HG03039 (cell line): ENCODE results near the gene DUOX1.

Experiments
- ATAC-seq: cut with Tn5 transposase; IDR thresholded peaks from one replicate; pipeline ENCODE4 v1.9.1; 2021; ENCODE audit warnings: mild to moderate bottlenecking, moderate library complexity; ENCODE audit not compliant: unreplicated experiment

Gene DUOX1

GRCh38 chr15:45105586-45105985 is 24.2 kb upstream of the DUOX1 start:
- ATAC-seq, result no peak

- no peak for ATAC-seq
These were observed 23.6 kb upstream of the DUOX1 start for GRCh38 chr15:45106002-45106790.

GRCh38 chr15:45107941-45108630 is 21.7 kb upstream of the DUOX1 start:
- no peak for ATAC-seq

GRCh38 chr15:45110256-45110820 is 19.5 kb upstream of the DUOX1 start:
- ATAC-seq, result no peak

- no peak for ATAC-seq
These were observed 18.2 kb upstream of the DUOX1 start for GRCh38 chr15:45111390-45112142.

- ATAC-seq, result no peak
These were observed 17.6 kb upstream of the DUOX1 start for GRCh38 chr15:45112143-45112590.

GRCh38 chr15:45112591-45113379 is 17.0 kb upstream of the DUOX1 start:
- ATAC-seq, result no peak

- no peak for ATAC-seq
These were observed 16.3 kb upstream of the DUOX1 start for GRCh38 chr15:45113380-45113990.

- no peak for ATAC-seq
These were observed 15.6 kb upstream of the DUOX1 start, which contains the start of the genes DUOX2 and DUOXA2 for GRCh38 chr15:45114076-45114750. Gene DUOX2 (minus strand): TSS chr15:45114172. CDS start chr15:45113411, 761 bp downstream. Gene DUOXA2 (plus strand): TSS chr15:45114326. CDS start chr15:45114606, 280 bp downstream.

GRCh38 chr15:45114751-45115085 is 15.1 kb upstream of the DUOX1 start:
- ATAC-seq, result no peak

- no peak for ATAC-seq
These were observed 14.4 kb upstream of the DUOX1 start for GRCh38 chr15:45115312-45115820.

GRCh38 chr15:45116006-45116481 is 13.8 kb upstream of the DUOX1 start:
- no peak for ATAC-seq

- ATAC-seq, result no peak
These were observed 13.1 kb upstream of the DUOX1 start for GRCh38 chr15:45116482-45117307.

GRCh38 chr15:45117308-45118130 is 12.3 kb upstream of the DUOX1 start:
- no peak for ATAC-seq

GRCh38 chr15:45118131-45118588 is 11.6 kb upstream of the DUOX1 start:
- ATAC-seq, result peak; percentile 82

- no peak for ATAC-seq
These were observed 10.8 kb upstream of the DUOX1 start for GRCh38 chr15:45118996-45119395.
